Islet of Langerhans (tissue), 1 donor: Measurements from ENCODE around the gene SLC25A1.

Experiments
- FAIRE-seq: peaks from one replicate; lab custom pipeline; 2011; peaks lifted over from hg19 to GRCh38; lab: Jason Lieb, UNC

SLC25A1 gene

DNA sequence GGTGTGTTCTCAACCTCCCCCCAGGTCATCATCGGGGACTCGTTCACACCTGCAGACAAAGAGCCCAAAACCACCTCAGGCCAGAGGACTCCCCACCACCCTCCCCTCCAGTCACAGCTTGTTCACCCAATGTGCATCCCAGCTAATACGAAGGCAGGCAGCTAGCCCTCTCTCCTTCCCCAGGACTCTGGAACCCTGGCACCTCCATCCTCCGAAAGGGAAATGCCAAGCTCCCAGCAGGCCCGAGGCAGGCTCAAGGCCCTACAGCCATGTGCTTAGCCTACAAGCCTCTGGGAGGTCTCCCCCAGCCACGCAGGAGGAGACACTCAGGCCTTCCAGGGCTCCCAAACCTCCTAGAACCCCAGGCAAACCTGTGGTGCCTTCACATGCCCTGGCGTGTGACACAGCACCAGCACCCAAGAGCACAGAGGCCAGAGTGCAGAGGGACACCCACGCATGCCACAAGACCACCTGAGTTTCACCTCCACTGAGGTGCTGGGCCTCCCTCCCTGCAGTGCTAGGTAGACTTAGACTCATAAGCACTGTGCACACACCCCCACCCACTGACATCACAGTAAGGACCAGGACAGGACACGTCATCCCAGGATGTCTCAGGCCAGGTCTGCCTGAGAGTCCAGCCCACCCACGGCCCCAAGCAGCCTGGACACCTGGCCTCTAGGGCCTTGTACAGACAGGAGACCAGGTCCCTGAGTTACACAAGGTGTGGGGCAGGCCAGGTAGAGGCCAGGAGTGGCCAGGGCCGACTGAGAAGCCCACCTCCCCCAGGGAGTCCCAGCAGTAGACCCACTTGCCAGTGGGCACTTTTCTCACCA, 40.9 kb downstream of the SLC25A1 start:
- FAIRE-seq = no peak

DNA sequence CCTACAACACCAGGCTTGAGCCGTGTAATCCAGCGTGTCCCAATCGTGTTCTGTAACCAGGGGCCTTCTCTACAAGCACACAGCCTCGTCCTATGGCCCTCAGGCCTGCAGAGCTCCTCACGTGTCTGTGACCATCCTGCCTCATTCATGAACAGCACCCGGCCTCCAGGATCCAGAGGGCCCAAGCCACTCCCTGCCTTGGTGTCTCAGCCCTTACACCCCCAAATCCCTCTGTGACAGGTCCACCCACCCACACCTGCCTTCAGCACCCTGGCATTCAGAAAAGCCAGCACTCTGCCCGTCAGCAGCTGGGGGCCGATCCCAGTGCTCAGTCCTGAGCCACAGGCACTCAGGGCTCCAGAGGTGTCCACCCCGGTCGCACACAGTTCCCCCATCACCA, 41.6 kb downstream of the SLC25A1 start:
- no peak for FAIRE-seq

DNA sequence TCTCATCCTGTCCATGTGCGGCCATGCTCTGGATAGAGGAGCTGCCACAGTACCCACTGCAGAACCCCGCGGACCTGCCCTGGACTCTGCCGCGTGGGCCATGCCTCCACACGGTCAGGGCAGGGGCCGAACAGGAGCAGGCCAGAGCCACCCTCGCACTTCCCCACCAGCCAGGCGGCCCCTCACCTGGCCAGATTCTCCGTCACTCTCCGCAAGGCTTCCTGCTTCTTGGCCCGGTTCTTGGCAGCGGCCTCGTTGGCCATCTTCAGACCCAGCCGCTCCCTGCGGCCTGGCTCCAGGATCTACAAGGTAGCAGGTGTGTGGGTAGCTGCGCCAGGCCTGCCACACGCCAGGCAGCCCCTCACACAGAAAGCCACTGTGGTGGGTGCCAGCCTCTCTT, 43.7 kb downstream of the SLC25A1 start:
- FAIRE-seq = no peak

DNA sequence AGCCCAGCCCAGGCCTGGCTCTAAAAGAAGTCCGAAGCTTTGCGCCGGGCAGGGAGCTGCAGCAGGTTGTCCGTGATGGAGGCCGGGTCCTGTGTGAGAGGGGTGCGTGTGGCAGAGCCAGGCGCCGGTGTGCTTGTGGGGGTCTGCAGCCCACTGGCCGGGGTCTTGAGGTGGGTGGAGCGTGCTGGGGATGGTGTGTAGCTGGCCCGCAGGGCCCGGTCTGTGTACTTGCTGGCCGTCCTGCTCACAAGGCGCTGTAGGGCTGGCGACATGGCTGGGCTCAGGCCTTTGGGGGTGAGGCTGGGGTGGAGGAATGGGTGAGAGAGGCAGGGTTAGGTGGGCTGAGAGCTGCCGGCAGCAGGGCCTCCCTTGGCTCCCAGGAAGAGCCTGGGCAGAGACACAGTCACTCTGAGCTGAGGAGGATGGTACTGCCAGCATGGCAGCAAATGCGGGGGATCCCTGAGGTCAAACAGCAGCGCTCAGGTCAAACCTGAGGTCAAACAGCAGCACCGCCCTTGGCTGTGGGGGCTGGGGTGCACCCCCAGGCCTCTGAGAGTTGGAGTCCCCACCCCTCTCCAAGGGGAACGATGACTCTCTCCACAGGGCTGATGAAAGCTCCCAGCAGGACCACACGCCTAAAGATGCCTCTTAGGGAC, 44.2 kb downstream of the SLC25A1 start:
- FAIRE-seq = no peak

GRCh38 chr22:19133561-19133960, 45.0 kb downstream of the SLC25A1 start:
- no peak for FAIRE-seq

GRCh38 chr22:19132693-19133400, 45.7 kb downstream of the SLC25A1 start:
- FAIRE-seq = no peak

DNA sequence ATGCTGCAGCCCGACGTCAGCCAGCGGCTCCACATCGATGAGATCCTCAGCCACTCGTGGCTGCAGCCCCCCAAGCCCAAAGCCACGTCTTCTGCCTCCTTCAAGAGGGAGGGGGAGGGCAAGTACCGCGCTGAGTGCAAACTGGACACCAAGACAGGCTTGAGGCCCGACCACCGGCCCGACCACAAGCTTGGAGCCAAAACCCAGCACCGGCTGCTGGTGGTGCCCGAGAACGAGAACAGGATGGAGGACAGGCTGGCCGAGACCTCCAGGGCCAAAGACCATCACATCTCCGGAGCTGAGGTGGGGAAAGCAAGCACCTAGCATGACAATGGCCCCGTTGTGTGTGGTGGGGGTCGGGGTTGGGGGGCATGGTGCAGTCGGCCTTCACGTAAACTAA, 46.4 kb downstream of the SLC25A1 start:
- FAIRE-seq = no peak

DNA sequence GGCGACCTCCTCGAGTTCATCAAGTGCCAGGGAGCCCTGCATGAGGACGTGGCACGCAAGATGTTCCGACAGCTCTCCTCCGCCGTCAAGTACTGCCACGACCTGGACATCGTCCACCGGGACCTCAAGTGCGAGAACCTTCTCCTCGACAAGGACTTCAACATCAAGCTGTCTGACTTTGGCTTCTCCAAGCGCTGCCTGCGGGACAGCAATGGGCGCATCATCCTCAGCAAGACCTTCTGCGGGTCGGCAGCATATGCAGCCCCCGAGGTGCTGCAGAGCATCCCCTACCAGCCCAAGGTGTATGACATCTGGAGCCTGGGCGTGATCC, 46.9 kb downstream of the SLC25A1 start:
- FAIRE-seq = no peak

DNA sequence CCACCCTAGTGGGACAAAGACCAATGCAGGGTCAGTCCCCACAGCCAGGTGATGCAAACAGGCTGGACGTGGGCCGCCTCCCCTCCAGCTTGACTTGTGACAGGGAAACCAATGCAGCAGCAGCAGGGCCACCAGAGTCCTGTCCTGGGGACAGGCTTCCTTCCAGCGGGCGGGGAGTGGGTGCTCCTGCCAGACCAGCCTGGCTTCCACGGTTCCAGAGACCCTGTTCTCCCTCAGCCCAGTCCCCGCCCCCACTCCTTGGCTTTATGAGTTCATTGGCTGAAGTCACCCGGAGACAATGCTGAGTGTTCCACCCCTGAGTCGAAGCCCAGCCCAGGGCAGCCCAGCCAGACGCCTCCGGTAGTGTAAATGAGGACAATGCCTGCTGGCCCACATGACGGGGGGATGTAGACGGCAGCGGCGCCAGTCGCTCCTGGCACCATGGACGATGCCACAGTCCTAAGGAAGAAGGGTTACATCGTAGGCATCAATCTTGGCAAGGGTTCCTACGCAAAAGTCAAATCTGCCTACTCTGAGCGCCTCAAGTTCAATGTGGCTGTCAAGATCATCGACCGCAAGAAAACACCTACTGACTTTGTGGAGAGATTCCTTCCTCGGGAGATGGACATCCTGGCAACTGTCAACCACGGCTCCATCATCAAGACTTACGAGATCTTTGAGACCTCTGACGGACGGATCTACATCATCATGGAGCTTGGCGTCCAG, 47.4 kb downstream of the SLC25A1 start, which contains the start of gene TSSK2:
Gene TSSK2 (plus strand): TSS at position 350 of the 726 bp plus-strand sequence. CDS start 92 bp downstream, at position 442.
- no peak for FAIRE-seq

DNA sequence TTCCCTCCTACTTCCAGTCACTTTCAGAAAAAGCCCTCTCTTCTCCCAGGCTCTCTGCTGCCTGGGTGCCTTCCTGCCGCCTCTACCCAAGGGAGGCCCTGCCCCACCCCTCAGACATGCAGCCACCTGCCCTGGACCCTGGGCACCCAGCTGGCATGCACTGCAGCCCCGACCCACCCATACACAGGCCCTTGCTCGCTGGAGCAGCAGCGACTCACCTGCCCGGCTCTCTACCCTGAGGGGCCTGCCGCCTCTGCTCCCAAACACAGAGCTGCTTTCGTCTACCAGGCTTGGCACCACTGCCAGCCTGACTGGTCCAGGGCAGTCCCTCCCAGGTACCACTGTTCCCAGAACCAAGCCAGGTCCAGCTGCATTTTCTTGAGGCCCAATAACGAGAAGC, 48.7 kb downstream of the SLC25A1 start:
- FAIRE-seq = no peak

GRCh38 chr22:19128946-19129727, 49.4 kb downstream of the SLC25A1 start:
- FAIRE-seq = no peak

DNA sequence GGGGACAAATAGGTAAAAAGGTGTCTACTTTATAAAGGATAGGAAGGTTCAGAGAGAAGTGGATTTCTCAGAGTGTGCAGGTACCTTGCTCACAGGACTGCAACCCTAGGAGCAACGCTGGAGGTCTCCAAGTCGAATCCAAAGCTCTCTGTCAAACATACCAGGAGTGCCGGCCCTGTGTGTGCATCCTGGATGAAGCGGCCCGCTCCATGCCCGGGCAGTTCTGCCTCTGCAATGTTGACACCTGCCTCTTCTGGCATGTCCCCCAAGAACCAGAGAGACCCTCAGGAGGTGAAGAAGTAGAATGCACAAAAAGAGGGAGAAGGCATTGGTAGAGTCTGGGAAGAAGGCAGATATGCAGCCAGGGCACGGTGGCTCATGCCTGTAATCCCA, 50.5 kb downstream of the SLC25A1 start:
- no peak for FAIRE-seq

DNA sequence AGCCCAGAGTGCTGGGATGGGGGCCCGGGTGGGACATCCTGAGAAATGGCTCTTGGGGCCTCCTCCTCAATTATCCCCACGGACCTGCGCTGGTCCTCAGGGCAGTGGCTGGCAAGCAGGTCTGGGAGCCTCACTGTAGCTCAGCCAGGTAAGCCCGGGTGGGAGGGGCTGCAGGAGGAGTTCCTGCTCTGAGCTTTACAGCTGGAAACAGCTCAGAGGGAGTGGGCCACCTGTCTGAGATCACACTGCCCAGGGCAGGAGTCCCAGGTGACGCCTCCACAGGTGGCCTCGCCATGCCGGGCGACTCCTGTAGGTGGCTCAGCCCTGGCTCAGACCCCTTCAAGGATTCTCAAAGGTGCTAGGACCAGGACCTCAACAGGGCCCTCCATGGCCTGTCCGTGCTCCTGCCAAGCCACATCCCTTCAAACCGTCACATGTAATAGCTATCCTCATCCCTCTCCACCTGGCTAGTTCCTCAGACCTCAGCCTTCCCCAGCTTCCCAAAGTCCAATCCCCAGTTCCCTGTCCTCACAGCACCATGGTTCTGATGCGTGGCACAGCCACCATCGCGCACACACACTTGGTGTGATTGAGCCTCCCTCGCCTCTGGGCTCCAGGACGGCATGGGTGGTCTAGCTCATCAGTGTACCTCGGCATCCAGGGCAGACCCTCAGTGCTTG, 51.1 kb downstream of the SLC25A1 start:
- FAIRE-seq = no peak

- FAIRE-seq = no peak
Observed at GRCh38 chr22:19126309-19127273, 51.9 kb downstream of the SLC25A1 start.
